ENCODE results near the gene ARF1. TPM values are rescaled to one million over a fixed set of nuclear protein-coding genes. Genes with fewer than 3 reads are reported as not detected.

Gene ARF1
- total RNA-seq, 1 donor from 2014 or later: 213 TPM

- Mint-ChIP-seq H3K9me3 (no peaks in the 10 kb centered on the region), H3K4me3 (no peak overlapping the region), H3K4me1 (peaks cover 15% of the 10 kb centered on the region), H3K27ac (no peak overlapping the region), H3K36me3 (ENCODE audit: low read depth) (no peaks in the 10 kb centered on the region), H3K27me3 (peaks cover 30% of the 10 kb centered on the region)
- ATAC-seq (ENCODE audit: low read depth): no peak
- no peak for DNase-seq
- intact Hi-C loops (cut with micrococcal nuclease): no loop called here
- TF ChIP-seq, protein P1, sequence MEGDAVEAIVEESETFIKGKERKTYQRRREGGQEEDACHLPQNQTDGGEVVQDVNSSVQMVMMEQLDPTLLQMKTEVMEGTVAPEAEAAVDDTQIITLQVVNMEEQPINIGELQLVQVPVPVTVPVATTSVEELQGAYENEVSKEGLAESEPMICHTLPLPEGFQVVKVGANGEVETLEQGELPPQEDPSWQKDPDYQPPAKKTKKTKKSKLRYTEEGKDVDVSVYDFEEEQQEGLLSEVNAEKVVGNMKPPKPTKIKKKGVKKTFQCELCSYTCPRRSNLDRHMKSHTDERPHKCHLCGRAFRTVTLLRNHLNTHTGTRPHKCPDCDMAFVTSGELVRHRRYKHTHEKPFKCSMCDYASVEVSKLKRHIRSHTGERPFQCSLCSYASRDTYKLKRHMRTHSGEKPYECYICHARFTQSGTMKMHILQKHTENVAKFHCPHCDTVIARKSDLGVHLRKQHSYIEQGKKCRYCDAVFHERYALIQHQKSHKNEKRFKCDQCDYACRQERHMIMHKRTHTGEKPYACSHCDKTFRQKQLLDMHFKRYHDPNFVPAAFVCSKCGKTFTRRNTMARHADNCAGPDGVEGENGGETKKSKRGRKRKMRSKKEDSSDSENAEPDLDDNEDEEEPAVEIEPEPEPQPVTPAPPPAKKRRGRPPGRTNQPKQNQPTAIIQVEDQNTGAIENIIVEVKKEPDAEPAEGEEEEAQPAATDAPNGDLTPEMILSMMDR (IDR thresholded peaks at IDR 0.05): no peak
- ChIA-PET POLR2A (no interaction called here), CTCF (no interaction called here)
Observed at GRCh38 chr1:228063251-228064191, 19.0 kb upstream of the ARF1 start.

GRCh38 chr1:228064296-228064695, 18.2 kb upstream of the ARF1 start:
- ChIA-PET POLR2A (no interaction called here), CTCF (no interaction called here)
- Mint-ChIP-seq H3K27ac (no peak overlapping the region), H3K9me3 (no peaks in the 10 kb centered on the region), H3K27me3 (peaks cover 28% of the 10 kb centered on the region), H3K4me3 (no peak overlapping the region), H3K36me3 (ENCODE audit: low read depth) (no peaks in the 10 kb centered on the region), H3K4me1 (peaks cover 11% of the 10 kb centered on the region)
- intact Hi-C loops (cut with micrococcal nuclease): no loop called here
- no peak for ATAC-seq (ENCODE audit: low read depth)
- TF ChIP-seq, protein P1 (IDR thresholded peaks at IDR 0.05): no peak
- DNase-seq: no peak

DNA sequence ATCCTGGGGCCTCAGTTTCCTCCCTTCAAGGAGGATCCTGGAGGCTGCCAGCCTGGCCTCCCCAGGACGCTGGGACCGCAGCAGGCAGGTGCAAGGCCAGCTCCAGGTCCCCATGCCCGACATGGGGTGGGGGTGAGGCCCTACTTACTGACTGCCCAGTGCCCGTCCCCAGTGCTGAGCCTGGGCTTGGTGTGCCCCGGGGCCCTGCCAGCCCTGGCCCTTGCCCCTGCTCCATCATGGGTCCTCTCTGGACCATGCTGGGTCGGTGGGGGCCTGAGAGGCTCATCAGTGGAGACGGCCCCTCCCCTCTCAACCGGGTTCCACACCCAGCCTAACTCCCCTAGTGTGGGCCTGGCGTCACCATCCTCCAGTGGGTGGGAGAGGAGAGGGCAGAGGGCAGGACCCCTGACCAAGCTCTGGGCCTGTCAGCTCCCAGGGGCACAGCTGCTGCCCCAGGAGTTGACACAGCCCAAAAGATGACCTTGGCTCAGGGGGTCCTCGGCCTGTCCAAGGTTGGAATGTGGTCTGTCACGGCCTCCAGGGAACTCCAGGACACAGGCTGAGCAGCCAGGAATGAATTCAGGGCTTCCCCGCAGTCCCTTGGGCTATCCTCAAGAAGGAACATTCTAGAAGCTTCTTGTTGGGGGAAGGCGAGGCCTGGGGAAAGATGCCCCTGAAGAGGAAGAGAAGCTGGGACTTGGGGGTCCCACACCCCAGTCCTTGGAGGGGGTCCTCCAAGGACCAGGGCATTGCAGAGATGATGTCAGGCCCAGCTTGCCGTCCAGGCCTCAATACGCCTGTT, 17.6 kb upstream of the ARF1 start:
- H3K4me3 Mint-ChIP-seq: no peak overlapping the region
- intact Hi-C loops (cut with micrococcal nuclease): no loop called here
- H3K4me1 Mint-ChIP-seq: peaks cover 8% of the 10 kb centered on the region
- no peak overlapping the region for H3K27ac Mint-ChIP-seq
- DNase-seq: no peak
- no peak for ATAC-seq (ENCODE audit: low read depth)
- no peaks in the 10 kb centered on the region for H3K9me3 Mint-ChIP-seq
- POLR2A ChIA-PET: no interaction called here
- no peaks in the 10 kb centered on the region for H3K36me3 Mint-ChIP-seq (ENCODE audit: low read depth)
- peaks cover 27% of the 10 kb centered on the region for H3K27me3 Mint-ChIP-seq
- TF ChIP-seq, protein P1 (IDR thresholded peaks at IDR 0.05): no peak
- CTCF ChIA-PET: no interaction called here

GRCh38 chr1:228065543-228066347, 16.8 kb upstream of the ARF1 start:
- H3K27ac Mint-ChIP-seq: no peak overlapping the region
- ATAC-seq (ENCODE audit: low read depth): no peak
- POLR2A ChIA-PET: no interaction called here

More at GRCh38 chr1:228065543-228066347, 16.8 kb upstream of the ARF1 start:
- H3K4me1 Mint-ChIP-seq: peaks cover 4% of the 10 kb centered on the region
- H3K27me3 Mint-ChIP-seq: peaks cover 24% of the 10 kb centered on the region
- H3K36me3 Mint-ChIP-seq (ENCODE audit: low read depth): no peaks in the 10 kb centered on the region
- H3K9me3 Mint-ChIP-seq: no peaks in the 10 kb centered on the region
- intact Hi-C loops (cut with micrococcal nuclease): no loop called here
- TF ChIP-seq, protein P1 (IDR thresholded peaks at IDR 0.05): no peak
- H3K4me3 Mint-ChIP-seq: no peak overlapping the region
- CTCF ChIA-PET: no interaction called here
- no peak for DNase-seq

Data from activated B cell treated with CpG ODN at 0.5 μM for 24 hours (primary cell).